MCF 10A (cell line): Measurements from ENCODE around the gene CD99. TPM values are rescaled to one million over a fixed set of nuclear protein-coding genes. Genes with fewer than 3 reads are reported as not detected.

Source experiments
- BruUV-seq: library from RNA; stranded (reverse); fragments of 400-500 nt; replicated peaks from 2 replicates; lab custom pipeline; 2021; lab: Mats Ljungman, UMichigan
- CTCF ChIA-PET: fragments of 300-600 bp; sonication (Branson Sonifier 250); formaldehyde crosslinking; extraction: SDS; loops from one replicate; lab custom pipeline; 2021; ENCODE audit warnings: antibody characterized with exemption, inconsistent platforms; lab: Yijun Ruan, JAX
- POLR2A ChIA-PET: fragments of 300-600, 350-650 bp; sonication (Branson Sonifier 250); formaldehyde crosslinking; extraction: SDS; loops from one replicate; lab custom pipeline; 2020; ENCODE audit warnings: antibody characterized with exemption, inconsistent platforms; lab: Yijun Ruan, JAX
- DNase-seq: peaks from one replicate; pipeline ENCODE4 v3.0.0-alpha.2; 2018; ENCODE audit not compliant: unreplicated experiment
- H3K27ac Mint-ChIP-seq: one replicate; pipeline ENCODE4 v1.8.0; 2022; ENCODE audit warnings: mild to moderate bottlenecking, low read depth, mixed read lengths; ENCODE audit not compliant: unreplicated experiment
- H3K27me3 Mint-ChIP-seq: one replicate; pipeline ENCODE4 v1.8.0; 2022; ENCODE audit warnings: mixed read lengths; ENCODE audit not compliant: insufficient read depth, unreplicated experiment
- H3K36me3 Mint-ChIP-seq: one replicate; pipeline ENCODE4 v1.8.0; 2022; ENCODE audit warnings: mild to moderate bottlenecking, moderate library complexity, mixed read lengths; ENCODE audit not compliant: insufficient read depth, unreplicated experiment
- H3K4me1 Mint-ChIP-seq: one replicate; pipeline ENCODE4 v1.8.0; 2022; ENCODE audit warnings: mixed read lengths; ENCODE audit not compliant: insufficient read depth, unreplicated experiment
- H3K4me3 Mint-ChIP-seq: one replicate; pipeline ENCODE4 v1.8.0; 2022; ENCODE audit warnings: mild to moderate bottlenecking, moderate library complexity, mixed read lengths; ENCODE audit not compliant: unreplicated experiment
- H3K9me3 Mint-ChIP-seq: one replicate; pipeline ENCODE4 v1.8.0; 2022; ENCODE audit warnings: mixed read lengths; ENCODE audit not compliant: unreplicated experiment
- CTCF ChIP-seq: fragments of 200-600 bp; IDR thresholded peaks from one replicate; pipeline ENCODE4 v1.8.0; 2022; ENCODE audit warnings: antibody characterized with exemption, mild to moderate bottlenecking; ENCODE audit not compliant: unreplicated experiment
- intact Hi-C: fragments of 100-400 bp; cut with micrococcal nuclease; formaldehyde crosslinking; loops from 2 replicates; pipeline ENCODE4 v1.14.1; 2022
- total RNA-seq: library from RNA; stranded (reverse); gene quantifications from 2 replicates; pipeline ENCODE4 v1.2.3, GENCODE V29; 2022

Gene CD99
- total RNA-seq, 1 experiment from 2014 or later = 176 TPM

DNA sequence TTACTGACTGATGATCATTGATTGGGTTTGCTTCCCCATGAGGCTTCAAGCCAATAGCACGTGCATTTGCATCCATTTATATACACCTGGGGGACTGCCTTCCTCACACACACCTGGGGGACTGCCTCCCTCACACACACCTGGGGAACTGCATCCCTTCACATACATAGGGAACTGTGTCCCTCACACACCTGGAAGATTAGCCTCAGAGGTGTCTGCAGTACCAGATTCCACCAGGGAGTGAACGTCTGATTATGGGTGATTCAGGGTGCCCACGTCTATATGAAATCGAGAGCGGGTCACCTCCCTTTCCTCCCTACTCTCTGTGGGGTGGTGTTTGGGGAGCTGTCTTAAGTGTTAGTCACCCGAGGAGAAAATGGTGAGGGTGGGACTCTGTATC is 16.9 kb downstream of the CD99 start:
- POLR2A ChIA-PET = no interaction called here
- no peak for TF ChIP-seq CTCF
- Mint-ChIP-seq H3K4me3 (peak overlapping the region; percentile 63), H3K4me1 (peaks cover 39% of the 10 kb centered on the region), H3K27ac (peak overlapping the region; percentile 95), H3K27me3 (no peaks in the 10 kb centered on the region), H3K36me3 (peaks cover 9% of the 10 kb centered on the region), H3K9me3 (no peaks in the 10 kb centered on the region)
- intact Hi-C loops = no loop called here
- peak; percentile 16 for DNase-seq
- CTCF ChIA-PET = no interaction called here
- BruUV-seq = no TSS peak

- intact Hi-C loops = no loop called here
- Mint-ChIP-seq H3K27me3 (no peaks in the 10 kb centered on the region), H3K36me3 (peaks cover 5% of the 10 kb centered on the region), H3K4me3 (peak overlapping the region; percentile 72), H3K9me3 (no peaks in the 10 kb centered on the region), H3K27ac (peak overlapping the region; percentile 95), H3K4me1 (peaks cover 39% of the 10 kb centered on the region)
- POLR2A ChIA-PET = no interaction called here
- CTCF ChIA-PET = no interaction called here
- no peak for TF ChIP-seq CTCF
- BruUV-seq = no TSS peak
- no peak for DNase-seq
These were observed 17.6 kb downstream of the CD99 start for GRCh38 chrX:2708592-2709188.

DNA sequence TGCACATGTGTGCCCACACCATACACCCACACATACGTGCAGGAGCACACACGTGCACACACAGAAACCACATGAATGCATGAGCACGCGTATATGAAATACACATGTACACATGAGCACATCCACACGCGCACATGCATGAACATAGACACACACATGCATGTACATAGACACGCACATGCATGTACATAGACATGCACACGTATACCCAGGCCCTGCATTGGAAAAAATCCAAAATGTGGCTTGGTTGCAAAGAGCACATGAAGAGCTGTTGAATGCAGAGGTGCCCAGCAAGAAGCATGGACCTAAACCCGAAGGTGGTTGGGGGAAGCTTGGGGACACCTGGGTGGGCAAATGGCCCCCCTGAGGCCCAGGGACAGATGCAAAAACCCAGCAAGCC is 18.5 kb downstream of the CD99 start:
- CTCF ChIA-PET = no interaction called here
- H3K4me1 Mint-ChIP-seq = peaks cover 39% of the 10 kb centered on the region
- peaks cover 13% of the 10 kb centered on the region for H3K36me3 Mint-ChIP-seq
- no peaks in the 10 kb centered on the region for H3K27me3 Mint-ChIP-seq
- no peaks in the 10 kb centered on the region for H3K9me3 Mint-ChIP-seq
- TF ChIP-seq CTCF = no peak
- intact Hi-C loops = no loop called here
- no TSS peak for BruUV-seq
- POLR2A ChIA-PET = no interaction called here
- DNase-seq = no peak
- H3K27ac Mint-ChIP-seq = peak overlapping the region; percentile 100
- H3K4me3 Mint-ChIP-seq = peak overlapping the region; percentile 72

DNA sequence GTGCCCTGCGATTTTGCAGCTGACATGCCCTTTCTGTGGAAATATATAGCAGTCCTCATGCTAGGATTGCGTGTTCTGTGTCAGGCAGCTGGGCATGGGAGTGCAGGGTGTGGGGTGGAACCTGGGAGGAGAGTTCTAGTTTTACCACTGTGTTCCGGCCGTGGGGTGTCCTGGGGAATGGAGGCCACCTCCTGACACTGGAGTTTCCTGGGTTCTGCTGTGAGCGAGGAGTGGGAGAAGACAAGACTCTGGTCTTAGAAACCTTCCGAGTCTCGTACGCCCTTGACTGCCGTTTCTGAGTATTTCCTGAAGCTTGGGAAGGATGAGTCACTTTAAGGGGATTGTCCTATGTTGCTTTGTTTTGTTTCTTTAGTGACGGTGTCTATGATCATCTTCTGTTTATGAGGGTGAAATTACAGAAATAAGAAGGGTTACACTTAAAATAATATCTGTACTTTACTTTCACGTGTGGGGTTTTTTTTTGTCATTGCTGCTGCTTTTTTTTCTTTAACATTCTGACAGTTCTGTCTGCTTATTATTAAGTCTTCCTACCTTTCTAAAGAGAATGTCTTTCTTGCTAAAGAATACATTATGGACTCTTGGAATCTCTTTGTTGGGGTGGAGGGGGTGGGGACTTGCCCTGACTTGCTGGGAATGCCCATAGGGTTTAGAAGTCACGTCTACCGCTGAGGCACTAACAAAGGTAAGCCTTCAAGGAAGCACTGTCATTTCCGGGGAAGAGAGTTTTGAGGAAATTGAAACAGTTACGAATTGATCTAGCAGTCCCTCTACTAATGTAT is 19.1 kb downstream of the CD99 start:
- intact Hi-C loops = loop anchor here (1.0 kb wide), 2 partner anchors 18 to 66 kb away; no protein-coding TSS in a partner anchor
- H3K36me3 Mint-ChIP-seq = peaks cover 12% of the 10 kb centered on the region
- H3K4me3 Mint-ChIP-seq = peak overlapping the region; percentile 72
- H3K27me3 Mint-ChIP-seq = no peaks in the 10 kb centered on the region
- H3K4me1 Mint-ChIP-seq = peaks cover 39% of the 10 kb centered on the region
- DNase-seq = peak; percentile 88
- BruUV-seq = no TSS peak
- H3K9me3 Mint-ChIP-seq = no peaks in the 10 kb centered on the region
- ChIA-PET POLR2A (no interaction called here), CTCF (no interaction called here)
- peak overlapping the region; percentile 100 for H3K27ac Mint-ChIP-seq
- no peak for TF ChIP-seq CTCF
